GM21423 (cell line): Measurements from ENCODE around the gene INTS1.

Experiments
- ATAC-seq: cut with Tn5 transposase; IDR thresholded peaks from one replicate; pipeline ENCODE4 v1.9.1; 2021; ENCODE audit warnings: mild to moderate bottlenecking, moderate library complexity; ENCODE audit not compliant: unreplicated experiment

The INTS1 gene

GRCh38 chr7:1434891-1435670, 69.1 kb downstream of the INTS1 start:
- no peak for ATAC-seq

GRCh38 chr7:1434165-1434718, 69.9 kb downstream of the INTS1 start:
- no peak for ATAC-seq

- no peak for ATAC-seq
These were observed 70.9 kb downstream of the INTS1 start for GRCh38 chr7:1433128-1433920.

GRCh38 chr7:1432411-1433082, 71.6 kb downstream of the INTS1 start:
- ATAC-seq, result no peak

GRCh38 chr7:1431634-1432380, 72.4 kb downstream of the INTS1 start:
- no peak for ATAC-seq

GRCh38 chr7:1431226-1431625, 73.0 kb downstream of the INTS1 start:
- ATAC-seq, result no peak

- ATAC-seq, result no peak
These were observed 73.9 kb downstream of the INTS1 start for GRCh38 chr7:1430056-1430845.

GRCh38 chr7:1428941-1429501, 75.2 kb downstream of the INTS1 start:
- ATAC-seq, result no peak

GRCh38 chr7:1427064-1427657, 77.0 kb downstream of the INTS1 start:
- ATAC-seq, result no peak

- ATAC-seq, result no peak
These were observed 77.7 kb downstream of the INTS1 start for GRCh38 chr7:1426474-1426873.

- ATAC-seq, result no peak
These were observed 78.7 kb downstream of the INTS1 start for GRCh38 chr7:1425292-1426136.

- ATAC-seq, result no peak
These were observed 80.1 kb downstream of the INTS1 start for GRCh38 chr7:1424041-1424440.

GRCh38 chr7:1423264-1423811, 80.9 kb downstream of the INTS1 start:
- ATAC-seq, result no peak

GRCh38 chr7:1422512-1423263, 81.5 kb downstream of the INTS1 start:
- ATAC-seq, result no peak

GRCh38 chr7:1421946-1422345, 82.2 kb downstream of the INTS1 start:
- ATAC-seq, result no peak

GRCh38 chr7:1421020-1421790, 83.0 kb downstream of the INTS1 start:
- no peak for ATAC-seq
